Measurements from ENCODE around the gene ZBTB7A.

Gene ZBTB7A

DNA sequence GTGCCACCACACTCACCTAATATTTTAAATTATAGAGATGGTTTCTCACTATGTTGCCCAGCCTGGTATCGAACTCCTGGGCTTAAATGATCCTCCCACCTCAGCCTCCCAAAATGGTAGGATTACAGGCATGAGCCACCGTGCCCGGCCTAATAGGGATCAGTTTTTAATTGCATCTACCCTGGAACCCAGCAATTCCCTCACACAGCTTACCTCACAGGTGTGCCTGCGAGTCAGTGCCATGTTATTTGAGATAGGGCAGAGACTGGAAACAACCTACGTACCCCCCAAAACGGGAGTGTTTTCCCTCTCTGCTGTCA lies 42.9 kb upstream of the ZBTB7A start:
- no peaks in the 10 kb centered on the region for H3F3A ChIP-seq (ENCODE audit: low read depth)
- H3K36me3 ChIP-seq (ENCODE audit: insufficient read depth, low read length): peaks cover 34% of the 10 kb centered on the region; the same call in 1 of the 2 replicates
- no peaks in the 10 kb centered on the region for H4K20me1 ChIP-seq (ENCODE audit: insufficient read depth, low read length, poor library complexity, severe bottlenecking)
- no peaks in the 10 kb centered on the region for H3K9me3 ChIP-seq (ENCODE audit: insufficient read depth, low read depth, low read length)
- H2AFZ ChIP-seq (ENCODE audit: low read length): no peak overlapping the region
- no peak overlapping the region for H3K9ac ChIP-seq (ENCODE audit: low read depth, low read length, poor library complexity, severe bottlenecking)
- no peaks in the 10 kb centered on the region for H3K79me2 ChIP-seq (ENCODE audit: insufficient read depth, low read length)
- no peak overlapping the region for H3K4me2 ChIP-seq (ENCODE audit: low read depth, low read length, poor library complexity, severe bottlenecking)
- peaks cover 13% of the 10 kb centered on the region for H3K4me1 ChIP-seq (ENCODE audit: insufficient read depth, low read length, poor library complexity, severe bottlenecking)
- no peaks in the 10 kb centered on the region for H3K9me2 ChIP-seq (replicated peaks; ENCODE audit: low read depth, low read length)
- TF ChIP-seq EZH2phosphoT487 (IDR thresholded peaks at IDR 0.05; ENCODE audit: borderline replicate concordance) (no peak), CTCF (conservative IDR thresholded peaks at IDR 0.05; ENCODE audit: low read length) (no peak)
- H3K27me3 ChIP-seq (ENCODE audit: insufficient read depth, low read length, poor library complexity, severe bottlenecking): no peaks in the 10 kb centered on the region
- no peak overlapping the region for H3K4me3 ChIP-seq (ENCODE audit: low read length, poor library complexity, severe bottlenecking)

DNA sequence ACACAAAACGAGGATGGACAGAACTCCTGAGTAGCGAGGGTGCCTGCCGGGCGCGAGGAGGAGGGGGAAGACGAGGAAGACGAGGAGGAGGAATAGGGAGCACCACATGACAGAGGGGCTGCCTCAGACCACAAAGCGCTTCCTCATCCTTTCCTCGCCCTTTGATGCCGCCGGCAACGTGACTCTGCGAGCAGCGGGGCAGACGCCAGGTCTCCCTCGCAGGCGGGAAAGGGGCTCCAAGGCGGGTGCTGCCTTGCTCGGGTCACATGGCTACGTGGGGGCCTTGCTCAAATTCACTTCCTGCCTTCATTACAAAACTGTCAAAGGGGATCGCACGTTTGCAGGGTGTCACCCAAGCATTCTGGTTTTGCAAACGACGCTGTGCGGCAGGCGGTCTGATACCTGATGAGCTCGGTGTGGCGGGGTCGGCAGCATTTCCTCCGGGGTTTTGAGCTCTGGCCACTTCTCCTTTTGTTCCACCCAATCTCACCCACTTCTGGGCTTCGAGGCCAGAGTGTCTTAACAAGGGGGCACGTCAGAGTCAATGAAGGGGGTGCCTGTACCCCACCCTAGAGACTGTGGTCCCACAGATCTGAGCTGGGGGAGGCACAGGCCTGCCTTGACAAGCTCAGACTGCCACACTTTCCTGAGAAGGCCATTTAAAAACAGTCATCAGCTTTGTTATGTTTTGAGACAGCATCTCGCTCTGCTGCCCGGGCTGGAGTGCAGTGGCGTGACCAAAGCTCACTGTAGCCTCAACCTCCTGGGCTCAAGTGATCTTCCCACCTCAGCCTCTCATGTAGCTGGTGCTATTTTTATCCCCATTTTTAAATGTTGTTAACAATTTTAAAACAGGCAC lies 42.3 kb upstream of the ZBTB7A start:
- peaks cover 30% of the 10 kb centered on the region; the same call in 1 of the 2 replicates for H3K36me3 ChIP-seq (ENCODE audit: insufficient read depth, low read length)
- no peak overlapping the region for H3K9ac ChIP-seq (ENCODE audit: low read depth, low read length, poor library complexity, severe bottlenecking)
- H3K4me3 ChIP-seq (ENCODE audit: low read length, poor library complexity, severe bottlenecking): no peak overlapping the region

GRCh38 chr19:4103080-4103433 lies 36.4 kb upstream of the ZBTB7A start:
- Histone ChIP-seq H3K9me2 (replicated peaks; ENCODE audit: low read depth, low read length) (no peaks in the 10 kb centered on the region), H3K4me3 (ENCODE audit: low read length, poor library complexity, severe bottlenecking) (no peak overlapping the region), H2AFZ (ENCODE audit: low read length) (no peak overlapping the region), H4K20me1 (ENCODE audit: insufficient read depth, low read length, poor library complexity, severe bottlenecking) (no peaks in the 10 kb centered on the region), H3K27me3 (ENCODE audit: insufficient read depth, low read length, poor library complexity, severe bottlenecking) (no peaks in the 10 kb centered on the region), H3K4me2 (ENCODE audit: low read depth, low read length, poor library complexity, severe bottlenecking) (no peak overlapping the region), H3K9ac (ENCODE audit: low read depth, low read length, poor library complexity, severe bottlenecking) (no peak overlapping the region), H3K4me1 (ENCODE audit: insufficient read depth, low read length, poor library complexity, severe bottlenecking) (peaks cover 18% of the 10 kb centered on the region), H3K36me3 (ENCODE audit: insufficient read depth, low read length) (peaks cover 29% of the 10 kb centered on the region; the same call in 1 of the 2 replicates), H3K9me3 (ENCODE audit: insufficient read depth, low read depth, low read length) (no peaks in the 10 kb centered on the region), H3F3A (ENCODE audit: low read depth) (no peaks in the 10 kb centered on the region), H3K79me2 (ENCODE audit: insufficient read depth, low read length) (peaks cover 6% of the 10 kb centered on the region; the same call in 1 of the 2 replicates)
- TF ChIP-seq CTCF (conservative IDR thresholded peaks at IDR 0.05; ENCODE audit: low read length) (no peak), EZH2phosphoT487 (IDR thresholded peaks at IDR 0.05; ENCODE audit: borderline replicate concordance) (no peak)

More for the DNA sequence above, 42.3 kb upstream of the ZBTB7A start:
- Histone ChIP-seq H3K79me2 (ENCODE audit: insufficient read depth, low read length) (no peaks in the 10 kb centered on the region), H3K9me3 (ENCODE audit: insufficient read depth, low read depth, low read length) (no peaks in the 10 kb centered on the region), H3K4me1 (ENCODE audit: insufficient read depth, low read length, poor library complexity, severe bottlenecking) (peaks cover 18% of the 10 kb centered on the region), H3F3A (ENCODE audit: low read depth) (no peaks in the 10 kb centered on the region), H4K20me1 (ENCODE audit: insufficient read depth, low read length, poor library complexity, severe bottlenecking) (no peaks in the 10 kb centered on the region), H3K9me2 (replicated peaks; ENCODE audit: low read depth, low read length) (no peaks in the 10 kb centered on the region), H2AFZ (ENCODE audit: low read length) (no peak overlapping the region), H3K4me2 (ENCODE audit: low read depth, low read length, poor library complexity, severe bottlenecking) (no peak overlapping the region), H3K27me3 (ENCODE audit: insufficient read depth, low read length, poor library complexity, severe bottlenecking) (no peaks in the 10 kb centered on the region)
- TF ChIP-seq CTCF (conservative IDR thresholded peaks at IDR 0.05; ENCODE audit: low read length): no peak
- TF ChIP-seq EZH2phosphoT487 (IDR thresholded peaks at IDR 0.05; ENCODE audit: borderline replicate concordance): no peak

All from Loucy (cell line).